T47D (cell line): ENCODE data around the gene DHX34.
"Not testable (repeated sequence)": the region's sequence is repeated elsewhere in the genome, so short reads cannot be mapped to it uniquely, and the experiment has no call there.

Experiments
- DNase-seq, 2 experiments: peaks; one replicate each; pipeline versions ENCODE4 v3.0.0 to v3.0.0-alpha.2; 2011 to 2012; ENCODE audit warnings: low read depth in 1 of 2, low spot score in 1 of 2
- JUND ChIP-seq: IDR thresholded peaks from 2 replicates; pipeline ENCODE4 v1.6.1; 2012; ENCODE audit warnings: low read depth
- in situ Hi-C: cut with HindIII; loops from 2 replicates; pipeline ENCODE4 v1.10.0; 2016; ENCODE audit warnings: low sequenced_read_pairs, low pct_unique_long_range_greater_than_20kb

The DHX34 gene, protein sequence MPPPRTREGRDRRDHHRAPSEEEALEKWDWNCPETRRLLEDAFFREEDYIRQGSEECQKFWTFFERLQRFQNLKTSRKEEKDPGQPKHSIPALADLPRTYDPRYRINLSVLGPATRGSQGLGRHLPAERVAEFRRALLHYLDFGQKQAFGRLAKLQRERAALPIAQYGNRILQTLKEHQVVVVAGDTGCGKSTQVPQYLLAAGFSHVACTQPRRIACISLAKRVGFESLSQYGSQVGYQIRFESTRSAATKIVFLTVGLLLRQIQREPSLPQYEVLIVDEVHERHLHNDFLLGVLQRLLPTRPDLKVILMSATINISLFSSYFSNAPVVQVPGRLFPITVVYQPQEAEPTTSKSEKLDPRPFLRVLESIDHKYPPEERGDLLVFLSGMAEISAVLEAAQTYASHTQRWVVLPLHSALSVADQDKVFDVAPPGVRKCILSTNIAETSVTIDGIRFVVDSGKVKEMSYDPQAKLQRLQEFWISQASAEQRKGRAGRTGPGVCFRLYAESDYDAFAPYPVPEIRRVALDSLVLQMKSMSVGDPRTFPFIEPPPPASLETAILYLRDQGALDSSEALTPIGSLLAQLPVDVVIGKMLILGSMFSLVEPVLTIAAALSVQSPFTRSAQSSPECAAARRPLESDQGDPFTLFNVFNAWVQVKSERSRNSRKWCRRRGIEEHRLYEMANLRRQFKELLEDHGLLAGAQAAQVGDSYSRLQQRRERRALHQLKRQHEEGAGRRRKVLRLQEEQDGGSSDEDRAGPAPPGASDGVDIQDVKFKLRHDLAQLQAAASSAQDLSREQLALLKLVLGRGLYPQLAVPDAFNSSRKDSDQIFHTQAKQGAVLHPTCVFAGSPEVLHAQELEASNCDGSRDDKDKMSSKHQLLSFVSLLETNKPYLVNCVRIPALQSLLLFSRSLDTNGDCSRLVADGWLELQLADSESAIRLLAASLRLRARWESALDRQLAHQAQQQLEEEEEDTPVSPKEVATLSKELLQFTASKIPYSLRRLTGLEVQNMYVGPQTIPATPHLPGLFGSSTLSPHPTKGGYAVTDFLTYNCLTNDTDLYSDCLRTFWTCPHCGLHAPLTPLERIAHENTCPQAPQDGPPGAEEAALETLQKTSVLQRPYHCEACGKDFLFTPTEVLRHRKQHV

DNA sequence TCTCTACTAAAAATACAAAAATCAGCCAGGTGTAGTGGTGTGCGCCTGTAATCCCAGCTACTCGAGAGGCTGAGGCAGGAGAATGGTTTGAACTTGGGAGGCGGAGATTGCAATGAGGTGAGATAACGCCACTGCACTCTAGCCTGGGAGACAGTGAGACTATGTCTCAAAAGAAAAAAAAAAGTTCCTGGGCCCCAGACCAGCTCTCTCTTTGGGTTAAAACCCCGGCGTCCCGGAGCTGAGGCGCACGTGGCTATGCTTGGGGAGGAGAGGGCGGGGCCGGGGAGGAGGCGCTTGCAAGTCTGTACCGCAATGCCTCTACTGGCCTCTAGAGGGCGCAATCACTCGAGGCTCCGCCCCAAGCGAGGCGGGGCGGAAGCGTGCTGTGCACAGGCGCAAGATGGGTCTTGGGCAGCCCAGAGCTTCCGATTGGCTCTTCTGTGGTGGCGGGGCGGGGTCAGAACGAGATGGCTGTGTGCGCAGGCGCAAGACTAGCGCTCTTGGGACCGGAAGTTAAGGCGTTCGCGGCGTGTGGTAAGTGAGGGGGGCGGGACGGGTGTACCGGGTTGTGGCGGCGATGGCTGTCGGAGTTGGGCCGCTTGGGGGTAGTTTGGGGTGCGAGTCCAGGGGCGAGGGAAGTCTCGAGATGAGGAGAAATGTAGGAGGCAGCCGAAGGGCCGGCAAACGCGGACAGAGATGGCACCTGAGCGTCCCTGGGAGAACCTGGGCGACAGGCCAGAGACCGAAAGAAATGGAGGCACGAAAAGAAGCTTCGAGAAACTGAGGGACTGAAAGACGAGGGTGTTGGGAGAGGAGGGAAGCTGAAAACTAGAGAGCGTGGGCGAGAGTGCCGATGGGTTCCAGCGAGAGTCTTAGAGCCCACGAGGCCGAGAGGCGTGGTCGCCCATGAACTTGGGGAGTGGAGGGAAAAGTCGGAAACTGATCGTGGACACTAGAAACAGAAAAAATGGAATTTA lies at the start of gene DHX34:
Gene DHX34, plus strand, starts transcription at position 497 of the 977 bp plus-strand sequence. CDS start 3,716 bp downstream, outside the sequence.
- TF ChIP-seq JUND: no peak
- peak; percentile 96 to 98 for DNase-seq
- in situ Hi-C loops: no loop called here

DNA sequence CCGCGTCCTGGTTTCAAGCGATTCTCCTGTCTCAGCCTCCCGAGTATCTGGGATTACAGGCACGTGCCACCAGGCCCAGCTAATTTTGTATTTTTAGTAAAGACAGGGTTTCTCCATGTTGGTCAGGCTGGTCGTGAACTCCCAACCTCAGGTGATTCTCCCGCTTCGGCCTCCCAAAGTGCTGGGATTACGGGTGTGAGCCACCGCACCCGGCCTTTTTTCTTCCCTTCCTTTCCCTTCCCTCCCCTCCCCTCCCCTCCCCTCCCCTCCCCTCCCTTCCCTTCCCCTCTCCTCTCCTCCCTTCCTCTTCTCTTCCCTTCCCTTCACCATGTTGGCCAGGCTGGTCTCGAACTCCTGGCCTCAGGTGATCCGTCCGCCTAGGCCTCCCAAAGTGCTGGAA lies 48.2 kb upstream of the DHX34 start:
- DNase-seq, in situ Hi-C loops: not testable (repeated sequence)

DNA sequence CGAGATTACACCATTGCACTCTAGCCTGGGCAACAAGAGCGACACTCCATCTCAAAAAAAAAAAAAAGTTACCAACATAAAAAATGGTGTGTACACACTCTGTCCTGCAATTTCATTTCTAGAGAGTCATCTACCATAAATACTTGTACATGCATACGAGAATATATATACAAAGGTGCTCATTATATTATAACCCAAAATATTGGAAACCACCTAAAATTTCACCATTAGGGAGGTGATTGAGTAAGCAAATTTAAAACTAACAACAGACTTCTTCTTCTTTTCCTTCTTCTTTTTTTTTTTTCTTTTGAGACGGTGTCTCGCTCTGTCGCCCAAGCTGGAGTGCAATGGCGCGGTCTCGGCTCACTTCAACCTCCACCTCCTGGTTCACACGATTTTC lies 46.9 kb upstream of the DHX34 start:
- in situ Hi-C loops: no loop called here

DNA sequence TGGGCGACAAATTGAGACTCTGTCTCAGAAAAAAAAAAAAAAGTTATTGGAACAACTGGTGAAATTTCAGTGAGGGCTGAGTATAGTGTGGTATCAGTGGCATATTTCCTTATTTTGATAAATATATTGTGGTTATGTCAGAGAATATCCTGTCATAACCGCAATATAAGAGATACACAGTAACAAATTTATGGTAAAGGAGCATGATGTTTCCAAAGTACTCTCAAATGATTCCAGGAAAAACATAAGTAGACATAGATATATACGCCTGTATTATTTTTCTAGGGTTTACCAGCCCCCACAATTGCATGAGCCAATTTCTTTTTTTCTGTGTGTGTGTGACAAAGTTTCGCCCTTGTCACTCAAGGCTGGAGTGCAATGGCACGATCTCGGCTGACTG lies 45.1 kb upstream of the DHX34 start:
- in situ Hi-C loops: no loop called here

More for the DNA sequence above, 46.9 kb upstream of the DHX34 start:
- DNase-seq: no peak
- no peak for TF ChIP-seq JUND

DNA sequence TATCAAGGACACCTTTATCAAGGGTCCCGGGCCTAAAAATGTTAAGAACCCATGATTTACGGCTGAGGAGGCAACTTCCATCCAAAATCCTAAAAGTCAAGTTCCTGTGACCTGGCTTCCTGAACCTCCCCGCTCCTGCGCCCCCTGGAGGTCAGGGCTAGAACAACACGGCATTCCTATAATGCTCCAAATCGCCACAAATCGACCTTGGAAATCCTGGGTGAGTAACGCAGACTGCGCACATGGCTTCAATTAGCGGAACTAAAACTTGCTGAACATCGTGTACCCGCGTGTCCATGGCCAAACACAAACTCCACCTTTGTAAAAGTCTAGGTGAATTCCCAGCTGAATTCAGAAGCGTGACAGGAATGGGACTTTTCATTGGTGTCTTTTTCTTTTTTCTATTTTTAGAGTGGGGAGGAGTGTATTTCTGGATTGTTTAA lies 43.8 kb upstream of the DHX34 start:
- in situ Hi-C loops: no loop called here
- no peak for TF ChIP-seq JUND
- peak; percentile 41 to 76 for DNase-seq

More for the DNA sequence above, 45.1 kb upstream of the DHX34 start:
- TF ChIP-seq JUND: no peak
- DNase-seq: no peak

DNA sequence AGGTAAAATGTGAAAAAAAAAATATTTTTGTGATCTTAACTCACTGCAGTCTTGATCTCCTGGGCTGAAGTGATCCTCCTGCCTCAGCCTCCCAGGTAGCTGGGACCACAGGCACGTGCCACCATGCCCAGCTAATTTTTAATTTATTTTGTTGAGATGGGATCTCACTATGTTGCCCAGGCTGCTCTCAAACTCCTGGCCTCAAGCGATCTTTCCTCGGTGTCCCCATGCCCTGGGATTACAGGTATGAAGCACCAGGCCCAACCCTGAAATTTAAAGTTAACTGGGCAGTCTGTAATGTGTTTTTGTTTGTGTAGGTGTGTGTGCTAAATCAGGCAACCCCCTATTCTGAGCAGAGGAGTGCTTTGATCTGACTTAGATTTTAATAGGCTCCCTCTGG lies 42.8 kb upstream of the DHX34 start:
- TF ChIP-seq JUND: no peak
- no peak for DNase-seq
- in situ Hi-C loops: no loop called here

DNA sequence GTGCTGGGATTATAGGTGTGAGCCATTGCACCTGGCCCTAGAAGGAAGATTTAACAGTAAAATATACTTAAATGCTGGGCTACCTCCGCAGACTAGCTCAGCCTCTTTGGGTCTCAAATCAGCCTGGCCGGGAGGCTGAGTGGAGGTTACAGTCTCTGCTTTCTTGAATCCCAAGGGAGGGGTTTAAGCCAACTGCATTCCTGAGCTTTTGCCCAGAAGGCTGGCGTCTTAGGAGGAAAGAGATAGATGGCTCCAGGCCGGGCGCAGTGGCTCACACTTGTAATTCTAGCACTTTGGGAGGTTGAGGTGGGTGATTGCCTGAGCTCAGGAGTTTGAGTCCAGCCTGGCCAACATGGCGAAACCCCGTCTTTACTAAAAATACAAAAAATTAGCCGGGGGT lies 40.1 kb upstream of the DHX34 start:
- in situ Hi-C loops: no loop called here

DNA sequence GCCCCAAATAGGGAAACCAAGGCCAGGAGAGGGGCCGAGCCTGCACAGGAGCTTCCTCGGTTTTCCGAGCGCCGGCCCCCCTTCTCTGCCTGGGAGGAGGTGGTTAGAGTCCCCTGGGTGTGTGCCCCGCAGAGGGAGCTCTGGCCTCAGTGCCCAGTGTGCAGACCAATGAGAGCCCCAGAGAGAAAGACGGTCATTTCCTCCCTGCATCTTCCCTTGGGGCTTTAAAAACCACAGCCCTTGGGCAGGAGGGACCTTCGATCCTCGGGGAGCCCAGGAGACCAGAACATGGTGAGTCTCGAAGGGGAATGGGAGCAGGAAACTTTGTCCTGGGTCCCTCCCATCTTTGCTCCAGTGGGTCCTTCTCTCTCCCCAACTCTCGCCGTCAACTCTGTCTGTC lies 39.5 kb upstream of the DHX34 start, which contains the start of gene C5AR1:
Gene C5AR1, plus strand, starts transcription at position 254 of the 400 bp plus-strand sequence. Its CDS starts 35 bp downstream, at position 289.
- in situ Hi-C loops: no loop called here
- DNase-seq: no peak
- TF ChIP-seq JUND: no peak

More for the DNA sequence above, 40.1 kb upstream of the DHX34 start:
- no peak for DNase-seq
- TF ChIP-seq JUND: no peak

DNA sequence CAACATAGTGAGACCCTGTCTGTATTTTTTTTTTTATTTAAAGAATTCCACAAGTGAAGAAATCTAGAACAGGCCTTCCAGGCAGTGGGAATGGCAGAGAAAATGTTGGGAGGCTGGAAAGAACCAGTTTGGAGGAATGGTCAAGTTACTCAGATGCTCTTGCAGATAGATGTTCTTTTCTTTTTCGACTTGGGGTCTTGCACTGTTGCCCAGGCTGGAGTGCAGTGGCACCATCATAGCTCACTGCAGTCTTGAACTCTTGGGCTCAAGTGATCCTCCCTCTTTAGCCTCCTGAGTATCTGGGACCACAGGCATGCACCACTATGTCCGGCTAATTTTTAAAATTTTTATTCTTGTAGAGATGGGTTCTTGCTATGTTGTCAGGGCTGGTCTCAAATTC lies 38.8 kb upstream of the DHX34 start:
- in situ Hi-C loops: no loop called here
- TF ChIP-seq JUND: no peak
- no peak for DNase-seq

DNA sequence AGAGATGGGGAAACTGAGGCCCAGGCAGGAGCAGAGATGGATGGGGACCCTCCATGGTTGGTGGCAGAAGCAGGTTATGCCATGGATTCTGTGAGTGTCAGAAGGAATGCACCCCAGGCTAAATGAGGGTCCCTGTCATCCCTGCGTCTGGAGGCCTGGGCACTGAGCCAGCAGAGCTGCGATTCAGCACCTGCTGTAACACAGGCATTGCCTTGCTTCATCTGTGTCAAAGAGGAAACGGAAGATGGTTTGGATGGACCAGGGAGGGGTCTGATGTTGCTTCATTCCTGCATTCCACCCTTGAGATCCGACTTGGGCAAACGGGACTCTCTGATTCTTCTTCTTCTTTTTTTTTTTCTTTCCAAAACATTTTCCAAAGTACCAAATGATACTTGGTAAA lies 38.3 kb upstream of the DHX34 start:
- DNase-seq: no peak
- in situ Hi-C loops: no loop called here
- TF ChIP-seq JUND: no peak

DNA sequence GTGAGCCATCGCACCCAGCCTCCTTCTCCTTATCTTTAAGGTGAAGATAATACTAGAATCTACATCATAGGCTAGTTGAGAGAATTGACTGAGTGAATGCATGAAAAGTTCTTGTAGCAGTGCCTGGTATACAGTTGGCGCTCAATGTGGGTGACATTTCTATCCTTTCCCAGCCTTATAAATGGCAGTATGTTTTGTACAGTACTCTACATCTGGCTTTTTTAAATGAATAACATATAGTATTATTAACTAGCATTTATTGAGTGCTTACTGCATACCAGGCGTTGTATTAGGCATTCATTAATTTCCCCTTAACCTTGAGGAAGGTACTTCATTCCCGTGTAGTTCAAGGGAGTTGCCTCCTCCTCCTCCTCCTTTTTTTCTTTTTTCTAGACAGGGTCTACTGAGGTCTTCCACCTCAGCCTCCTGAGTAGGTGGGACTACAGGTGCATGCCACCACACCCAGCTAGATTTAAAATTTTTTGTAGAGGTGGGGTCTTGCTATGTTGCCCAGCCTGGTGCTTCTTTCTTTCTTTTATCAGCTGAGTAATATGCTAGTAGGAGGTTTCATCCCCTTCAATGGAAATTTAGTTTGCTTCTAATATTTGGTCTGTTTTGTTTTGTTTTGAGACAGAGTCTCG lies 36.6 kb upstream of the DHX34 start:
- in situ Hi-C loops: no loop called here
- no peak for TF ChIP-seq JUND
- no peak for DNase-seq
